Dedifferentiated amniotic fluid mesenchymal stem cell (primary cell): ENCODE results near the gene TTC36.
"Not testable (repeated sequence)": the region's sequence is repeated elsewhere in the genome, so short reads cannot be mapped to it uniquely, and the experiment has no call there.

ENCODE experiments used
- DNase-seq: peaks from one replicate; pipeline ENCODE4 v3.0.0-alpha.2; 2016; ENCODE audit errors: extremely low spot score

TTC36 gene, protein sequence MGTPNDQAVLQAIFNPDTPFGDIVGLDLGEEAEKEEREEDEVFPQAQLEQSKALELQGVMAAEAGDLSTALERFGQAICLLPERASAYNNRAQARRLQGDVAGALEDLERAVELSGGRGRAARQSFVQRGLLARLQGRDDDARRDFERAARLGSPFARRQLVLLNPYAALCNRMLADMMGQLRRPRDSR

GRCh38 chr11:118527109-118527508, at the start of gene TTC36:
Gene TTC36 (plus strand): TSS chr11:118527474. CDS start chr11:118527495, 21 bp downstream.
- DNase-seq: no peak

GRCh38 chr11:118481238-118481637, 46.0 kb upstream of the TTC36 start:
- not testable (repeated sequence) for DNase-seq

DNA sequence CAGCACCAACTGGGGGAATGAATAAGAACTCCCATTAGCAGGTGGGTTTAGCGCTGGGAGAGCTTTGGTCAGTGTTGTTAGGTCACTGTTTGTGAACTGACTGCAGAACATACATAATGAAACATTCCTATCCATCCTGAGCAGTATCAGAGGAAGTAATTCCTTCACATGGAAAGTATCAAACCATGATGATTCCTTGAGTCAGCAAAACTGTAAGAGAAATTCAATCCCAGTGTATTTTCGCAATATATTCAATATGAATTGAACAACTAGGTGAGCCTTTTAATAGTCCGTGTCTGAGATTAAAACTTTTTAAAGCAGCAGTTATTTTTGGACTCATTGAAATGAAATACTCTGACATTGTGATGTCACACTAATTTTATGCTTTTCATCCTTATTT, 42.9 kb upstream of the TTC36 start:
- no peak for DNase-seq

GRCh38 chr11:118485273-118485672, 42.0 kb upstream of the TTC36 start:
- no peak for DNase-seq

DNA sequence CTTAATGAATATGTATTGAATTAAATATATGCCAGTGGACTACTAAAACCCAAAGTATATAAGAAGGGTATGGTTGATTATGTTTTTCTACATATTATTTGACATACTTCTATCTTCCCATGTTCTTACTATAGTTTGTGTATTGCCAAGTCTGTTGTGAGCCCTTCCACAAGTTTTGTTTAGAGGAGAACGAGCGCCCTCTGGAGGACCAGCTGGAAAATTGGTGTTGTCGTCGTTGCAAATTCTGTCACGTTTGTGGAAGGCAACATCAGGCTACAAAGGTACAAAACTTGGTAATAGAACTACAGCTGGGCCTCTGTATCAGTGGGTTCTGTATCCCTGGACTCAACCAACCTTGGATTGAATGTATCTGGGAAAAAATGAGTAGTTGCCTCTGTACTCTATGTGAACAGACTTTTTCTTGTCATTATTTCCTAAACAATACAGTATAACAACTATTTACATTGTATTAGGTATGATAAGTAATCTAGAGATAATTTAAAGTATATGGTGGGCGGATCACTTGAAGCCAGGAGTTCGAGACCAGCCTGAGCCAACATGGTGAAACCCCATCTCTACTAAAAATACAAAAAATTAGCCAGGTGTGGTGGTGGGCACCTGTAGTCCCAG, 38.7 kb upstream of the TTC36 start:
- DNase-seq: peak; percentile 63

DNA sequence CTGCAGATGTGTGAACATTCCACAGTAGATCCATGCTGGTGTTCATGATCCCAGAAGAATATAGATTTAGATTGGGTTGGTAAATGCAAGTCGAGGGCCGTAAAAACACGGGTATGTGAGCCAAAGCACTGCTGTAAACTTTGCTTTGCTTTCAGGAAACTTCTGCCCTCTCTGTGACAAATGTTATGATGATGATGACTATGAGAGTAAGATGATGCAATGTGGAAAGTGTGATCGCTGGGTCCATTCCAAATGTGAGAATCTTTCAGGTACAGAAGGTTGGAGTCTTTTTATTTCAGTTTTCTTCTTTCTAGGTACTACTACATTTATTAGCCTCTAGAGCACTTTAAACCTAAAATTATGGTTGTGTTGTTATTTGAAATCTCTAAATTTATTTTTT, 36.2 kb upstream of the TTC36 start:
- DNase-seq: no peak

- peak; percentile 27 for DNase-seq
Measured at GRCh38 chr11:118497831-118498230, 29.4 kb upstream of the TTC36 start.

- DNase-seq: no peak
Measured at GRCh38 chr11:118503216-118503615, 24.1 kb upstream of the TTC36 start.

DNA sequence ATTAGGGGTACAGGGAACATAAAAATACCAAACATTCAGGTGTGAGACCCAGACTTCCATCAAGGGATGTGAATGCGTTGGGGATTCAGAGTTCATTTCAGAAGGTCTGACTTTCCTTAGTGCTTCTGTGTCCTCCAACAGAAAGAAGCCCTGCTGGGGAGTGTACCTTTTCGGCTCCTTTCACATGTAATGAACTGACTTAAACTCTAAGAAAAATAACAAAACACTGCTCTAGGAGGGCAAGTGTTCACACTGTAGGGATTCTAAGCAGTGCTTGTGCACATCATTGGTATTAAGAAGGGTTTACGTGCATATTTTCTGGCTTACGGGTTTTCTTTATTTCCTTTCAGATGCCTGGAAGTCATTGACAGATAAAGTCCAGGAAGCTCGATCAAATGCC, 15.7 kb upstream of the TTC36 start:
- no peak for DNase-seq

DNA sequence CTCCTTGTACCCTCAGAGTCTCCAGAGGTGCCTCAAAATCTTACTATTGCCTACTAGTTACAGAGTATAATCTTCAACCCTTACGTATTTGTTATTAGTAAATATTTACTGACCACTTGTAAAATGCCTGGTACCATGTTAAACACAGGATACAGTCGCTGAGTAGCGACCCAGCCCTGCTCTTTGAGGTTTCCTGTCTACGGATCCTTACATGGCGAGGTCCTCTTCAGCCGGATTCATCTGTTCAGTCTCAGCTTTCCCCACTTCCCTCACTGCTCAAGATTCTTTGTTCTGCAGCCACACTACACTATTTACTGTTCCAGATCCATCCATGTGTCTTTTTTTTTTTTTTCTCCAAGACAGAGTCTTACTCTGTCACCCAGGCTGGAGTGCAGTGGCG, 13.2 kb upstream of the TTC36 start:
- no peak for DNase-seq

GRCh38 chr11:118519549-118519948, 7.7 kb upstream of the TTC36 start:
- DNase-seq: no peak

DNA sequence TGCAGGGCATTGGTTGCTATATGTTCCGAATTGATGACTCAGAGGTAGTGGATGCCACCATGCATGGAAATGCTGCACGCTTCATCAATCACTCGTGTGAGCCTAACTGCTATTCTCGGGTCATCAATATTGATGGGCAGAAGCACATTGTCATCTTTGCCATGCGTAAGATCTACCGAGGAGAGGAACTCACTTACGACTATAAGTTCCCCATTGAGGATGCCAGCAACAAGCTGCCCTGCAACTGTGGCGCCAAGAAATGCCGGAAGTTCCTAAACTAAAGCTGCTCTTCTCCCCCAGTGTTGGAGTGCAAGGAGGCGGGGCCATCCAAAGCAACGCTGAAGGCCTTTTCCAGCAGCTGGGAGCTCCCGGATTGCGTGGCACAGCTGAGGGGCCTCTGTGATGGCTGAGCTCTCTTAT, 5.4 kb upstream of the TTC36 start:
- DNase-seq: no peak

- DNase-seq: peak; percentile 16
Measured at GRCh38 chr11:118522571-118523072, 4.7 kb upstream of the TTC36 start.

GRCh38 chr11:118524356-118524755, 2.9 kb upstream of the TTC36 start:
- no peak for DNase-seq

- DNase-seq: no peak
Measured at GRCh38 chr11:118524757-118525470, 2.4 kb upstream of the TTC36 start.

DNA sequence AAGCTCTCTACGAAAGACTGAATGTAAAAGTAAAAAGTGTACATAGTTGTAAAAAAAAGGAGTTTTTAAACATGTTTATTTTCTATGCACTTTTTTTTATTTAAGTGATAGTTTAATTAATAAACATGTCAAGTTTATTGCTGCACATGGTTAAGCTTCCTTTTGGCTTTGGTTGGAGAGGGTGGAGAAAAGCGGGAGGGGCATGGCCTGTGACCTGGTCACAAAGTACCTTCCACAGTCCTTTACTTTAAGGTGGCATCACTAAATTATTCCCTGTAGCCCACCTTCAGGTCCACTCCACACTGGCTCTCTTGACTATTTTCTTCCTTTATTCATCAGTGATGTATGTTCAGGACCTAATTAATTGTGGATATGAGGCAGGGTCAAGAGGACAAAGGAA, 586 bp upstream of the TTC36 start:
- DNase-seq: no peak

- no peak for DNase-seq
Measured at GRCh38 chr11:118528511-118528910, 1.2 kb downstream of the TTC36 start.

DNA sequence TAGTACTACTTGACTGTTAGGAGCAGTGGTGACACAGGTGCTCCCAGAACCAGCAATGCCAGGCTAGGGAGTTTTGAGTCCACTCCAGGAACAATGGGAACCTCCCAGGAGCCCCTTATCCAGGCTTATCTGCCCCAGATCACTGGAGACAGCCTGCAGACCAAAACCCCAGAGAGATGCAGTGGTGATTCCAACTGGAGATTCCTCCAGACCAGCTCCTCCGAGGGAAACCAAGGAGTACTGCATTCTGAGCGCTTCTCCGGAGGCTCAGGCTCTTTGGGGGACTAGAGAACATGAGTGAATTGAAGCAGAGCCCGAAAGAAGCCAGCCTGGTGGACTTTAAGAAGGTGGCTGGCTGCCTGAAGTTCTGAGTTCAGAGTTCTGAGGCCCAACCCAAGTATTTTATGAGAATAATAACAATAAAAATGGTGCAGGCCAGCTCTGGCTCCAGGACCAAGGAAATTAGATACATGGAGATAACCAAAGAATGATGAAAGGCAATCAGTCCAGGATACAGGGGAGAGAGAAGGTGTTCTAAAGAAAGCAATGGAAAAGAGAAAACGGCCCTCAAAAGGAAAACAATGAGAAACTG, 2.4 kb downstream of the TTC36 start:
- no peak for DNase-seq

- DNase-seq: no peak
Measured at GRCh38 chr11:118530180-118530682, 3.0 kb downstream of the TTC36 start.

GRCh38 chr11:118530683-118531596, 3.7 kb downstream of the TTC36 start, which contains the start of gene TMEM25:
Gene TMEM25 (plus strand): TSS chr11:118531192. CDS start chr11:118531802, 610 bp downstream.
- DNase-seq: no peak

- DNase-seq: no peak
Measured at GRCh38 chr11:118531597-118532084, 4.4 kb downstream of the TTC36 start.
